ENCODE results near the gene XYLB. TPM values are rescaled to one million over a fixed set of nuclear protein-coding genes. Genes with fewer than 3 reads are reported as not detected.

Gene XYLB
- total RNA-seq, 2 experiments from 2014 or later = 0.25 to 0.59 TPM

- peaks cover 0 to 11% of the 10 kb centered on the region in 2 experiments for H3K9me3 ChIP-seq (ENCODE audit: control insufficient read depth in 1 of 2, insufficient read depth in 1 of 2, low read length in 2 of 2)
- ATAC-seq (ENCODE audit: poor library complexity) (no peak), DNase-seq (no peak)
- H3K27me3 ChIP-seq (ENCODE audit: control insufficient read depth in 1 of 2, insufficient read depth in 2 of 2, low read length in 2 of 2) = no peaks in the 10 kb centered on the region
- no peak overlapping the region for H3K27ac ChIP-seq (ENCODE audit: low read depth in 1 of 2, low read length in 2 of 2)
- H3K36me3 Mint-ChIP-seq (ENCODE audit: low read depth) = no peaks in the 10 kb centered on the region
- CTCF ChIA-PET = no interaction called here
- intact Hi-C loops (cut with DNase I, micrococcal nuclease) = no loop called here
- peaks cover 6% of the 10 kb centered on the region for H3K4me1 ChIP-seq (ENCODE audit: insufficient read depth, low read length)
- no peak overlapping the region for H3K4me3 Mint-ChIP-seq
- no peak overlapping the region for H3K4me3 ChIP-seq (ENCODE audit: low read length)
- POLR2A ChIA-PET = no interaction called here
- H3K36me3 ChIP-seq (ENCODE audit: insufficient read depth, low read length) = no peaks in the 10 kb centered on the region
- H3K9me3 Mint-ChIP-seq = no peaks in the 10 kb centered on the region
- TF ChIP-seq, protein P1, sequence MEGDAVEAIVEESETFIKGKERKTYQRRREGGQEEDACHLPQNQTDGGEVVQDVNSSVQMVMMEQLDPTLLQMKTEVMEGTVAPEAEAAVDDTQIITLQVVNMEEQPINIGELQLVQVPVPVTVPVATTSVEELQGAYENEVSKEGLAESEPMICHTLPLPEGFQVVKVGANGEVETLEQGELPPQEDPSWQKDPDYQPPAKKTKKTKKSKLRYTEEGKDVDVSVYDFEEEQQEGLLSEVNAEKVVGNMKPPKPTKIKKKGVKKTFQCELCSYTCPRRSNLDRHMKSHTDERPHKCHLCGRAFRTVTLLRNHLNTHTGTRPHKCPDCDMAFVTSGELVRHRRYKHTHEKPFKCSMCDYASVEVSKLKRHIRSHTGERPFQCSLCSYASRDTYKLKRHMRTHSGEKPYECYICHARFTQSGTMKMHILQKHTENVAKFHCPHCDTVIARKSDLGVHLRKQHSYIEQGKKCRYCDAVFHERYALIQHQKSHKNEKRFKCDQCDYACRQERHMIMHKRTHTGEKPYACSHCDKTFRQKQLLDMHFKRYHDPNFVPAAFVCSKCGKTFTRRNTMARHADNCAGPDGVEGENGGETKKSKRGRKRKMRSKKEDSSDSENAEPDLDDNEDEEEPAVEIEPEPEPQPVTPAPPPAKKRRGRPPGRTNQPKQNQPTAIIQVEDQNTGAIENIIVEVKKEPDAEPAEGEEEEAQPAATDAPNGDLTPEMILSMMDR (IDR thresholded peaks at IDR 0.05) = no peak
- no peak overlapping the region for H3K27ac Mint-ChIP-seq
- peaks cover 8% of the 10 kb centered on the region for H3K4me1 Mint-ChIP-seq (ENCODE audit: low read depth)
- H3K27me3 Mint-ChIP-seq = no peaks in the 10 kb centered on the region
Measured at GRCh38 chr3:38366082-38366481, 19.5 kb downstream of the XYLB start.

DNA sequence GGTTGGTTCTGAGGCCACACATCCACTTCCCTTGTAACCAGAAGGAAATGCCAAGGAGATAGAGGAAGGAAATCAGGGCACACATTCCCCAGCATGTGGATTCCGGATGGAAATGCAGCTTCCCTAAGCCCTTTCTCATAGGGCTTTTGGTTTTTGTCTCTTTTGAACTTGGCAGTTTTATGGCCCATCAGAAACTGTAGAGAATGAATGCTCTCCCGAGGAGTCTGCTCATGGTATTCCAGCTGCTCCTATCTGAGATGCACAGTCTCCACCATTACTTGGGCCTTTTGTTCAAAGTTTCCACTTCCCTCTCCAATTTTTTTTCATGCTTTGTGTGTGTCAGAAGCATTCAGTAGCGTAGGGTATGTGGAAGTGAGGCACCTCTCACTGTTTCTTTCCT is 21.2 kb downstream of the XYLB start:
- DNase-seq (no peak), ATAC-seq (ENCODE audit: poor library complexity) (no peak)
- Mint-ChIP-seq H3K36me3 (ENCODE audit: low read depth) (no peaks in the 10 kb centered on the region), H3K27ac (no peak overlapping the region), H3K27me3 (no peaks in the 10 kb centered on the region), H3K9me3 (no peaks in the 10 kb centered on the region), H3K4me3 (no peak overlapping the region), H3K4me1 (ENCODE audit: low read depth) (peaks cover 10% of the 10 kb centered on the region)
- no peaks in the 10 kb centered on the region for H3K36me3 ChIP-seq (ENCODE audit: insufficient read depth, low read length)
- H3K4me3 ChIP-seq (ENCODE audit: low read length) = no peak overlapping the region
- TF ChIP-seq, protein P1 (IDR thresholded peaks at IDR 0.05) = no peak
- intact Hi-C loops (cut with DNase I, micrococcal nuclease) = no loop called here
- H3K9me3 ChIP-seq (ENCODE audit: control insufficient read depth in 1 of 2, insufficient read depth in 1 of 2, low read length in 2 of 2) = peaks cover 0 to 11% of the 10 kb centered on the region in 2 experiments
- no peak overlapping the region for H3K27ac ChIP-seq (ENCODE audit: low read depth in 1 of 2, low read length in 2 of 2)
- ChIA-PET CTCF (no interaction called here), POLR2A (no interaction called here)
- H3K27me3 ChIP-seq (ENCODE audit: control insufficient read depth in 1 of 2, insufficient read depth in 2 of 2, low read length in 2 of 2) = no peaks in the 10 kb centered on the region
- peaks cover 12% of the 10 kb centered on the region for H3K4me1 ChIP-seq (ENCODE audit: insufficient read depth, low read length)

DNA sequence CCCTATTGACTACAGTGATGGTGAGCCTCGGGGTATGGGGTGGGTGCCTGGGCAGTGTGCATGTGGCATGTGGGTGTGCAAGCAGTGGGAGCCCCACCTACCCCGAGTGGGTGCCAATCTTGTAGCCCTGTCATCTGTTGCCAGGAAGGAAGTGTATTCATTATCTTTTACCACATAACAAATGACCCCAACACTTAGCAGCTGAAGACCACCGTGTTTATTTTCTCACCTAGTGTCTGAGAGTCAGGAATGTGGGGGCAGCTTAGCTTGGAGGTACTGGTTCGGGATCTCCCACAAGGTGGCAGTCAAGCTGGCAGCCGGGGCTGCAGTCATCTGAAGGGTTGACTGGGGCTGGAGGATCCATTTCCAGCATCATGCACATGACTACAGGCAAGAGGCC is 21.7 kb downstream of the XYLB start:
- POLR2A ChIA-PET = interaction anchor here (1.0 kb wide), 1 partner anchor 11 kb away, joined by 3 read pairs; no protein-coding TSS in a partner anchor

More for the DNA sequence above, 21.7 kb downstream of the XYLB start:
- Mint-ChIP-seq H3K36me3 (ENCODE audit: low read depth) (no peaks in the 10 kb centered on the region), H3K9me3 (no peaks in the 10 kb centered on the region), H3K27me3 (no peaks in the 10 kb centered on the region), H3K4me3 (no peak overlapping the region), H3K4me1 (ENCODE audit: low read depth) (peaks cover 14% of the 10 kb centered on the region), H3K27ac (no peak overlapping the region)
- peaks cover 0 to 11% of the 10 kb centered on the region in 2 experiments for H3K9me3 ChIP-seq (ENCODE audit: control insufficient read depth in 1 of 2, insufficient read depth in 1 of 2, low read length in 2 of 2)
- no peak overlapping the region for H3K27ac ChIP-seq (ENCODE audit: low read depth in 1 of 2, low read length in 2 of 2)
- H3K4me1 ChIP-seq (ENCODE audit: insufficient read depth, low read length) = peaks cover 16% of the 10 kb centered on the region
- H3K36me3 ChIP-seq (ENCODE audit: insufficient read depth, low read length) = no peaks in the 10 kb centered on the region
- no peak for ATAC-seq (ENCODE audit: poor library complexity)
- TF ChIP-seq, protein P1 (IDR thresholded peaks at IDR 0.05) = no peak
- DNase-seq = no peak
- H3K4me3 ChIP-seq (ENCODE audit: low read length) = no peak overlapping the region
- CTCF ChIA-PET = no interaction called here
- intact Hi-C loops (cut with DNase I, micrococcal nuclease) = no loop called here
- no peaks in the 10 kb centered on the region for H3K27me3 ChIP-seq (ENCODE audit: control insufficient read depth in 1 of 2, insufficient read depth in 2 of 2, low read length in 2 of 2)
